Measurements from ENCODE around the gene TTR. TPM values are rescaled to one million over a fixed set of nuclear protein-coding genes. Genes with fewer than 3 reads are reported as not detected.

The TTR gene
- total and polyA plus RNA-seq, 2 of the 13 experiments (the other 11 are each of a cell fraction or from before 2014, with no cell fraction given), result 91.3 to 496 TPM

DNA sequence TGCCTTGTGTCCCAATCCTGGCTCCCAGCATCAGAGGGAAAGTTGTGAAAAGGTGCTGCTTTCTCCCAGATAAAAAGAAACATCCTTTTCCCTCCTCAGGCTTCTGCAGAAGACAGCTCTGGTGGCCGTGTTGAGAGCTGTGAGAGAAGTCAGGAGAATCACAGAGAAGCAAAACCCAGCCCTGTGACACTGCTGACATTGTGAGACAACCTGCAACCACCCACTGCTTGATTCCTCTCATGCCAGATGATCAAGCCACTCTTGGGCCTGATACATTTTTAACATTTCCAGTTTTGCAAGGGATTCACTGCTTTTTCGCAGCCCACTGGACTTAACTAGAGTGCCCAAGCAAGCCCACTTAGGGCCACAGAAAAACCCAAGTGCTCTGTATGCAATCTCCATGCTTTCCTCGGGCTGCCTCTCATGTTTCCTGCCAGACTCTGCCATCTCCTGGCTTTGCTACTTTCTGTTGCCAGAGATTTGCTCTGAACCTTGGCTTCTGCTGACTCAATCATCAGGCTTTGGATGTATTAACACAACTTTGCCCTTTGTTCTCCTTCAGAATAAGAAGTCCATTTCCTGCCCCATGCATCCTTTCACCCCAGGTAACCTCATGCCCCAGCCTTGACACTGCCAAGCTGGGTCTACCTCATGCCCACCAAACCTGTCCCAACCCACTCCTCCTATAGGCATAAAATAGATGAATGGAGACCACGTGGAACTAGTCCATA is 24.9 kb upstream of the TTR start (continued):
- no peak for TF ChIP-seq HES4 (CRISPR knock-in tag; IDR thresholded peaks at IDR 0.05; ENCODE audit: borderline replicate concordance)
- TF ChIP-seq RAD51 (IDR thresholded peaks at IDR 0.05; ENCODE audit: borderline replicate concordance), result no peak
- no peak for TF ChIP-seq MBD4 (IDR thresholded peaks at IDR 0.05; ENCODE audit: borderline replicate concordance, low read length)
- TF ChIP-seq ZNF331 (CRISPR knock-in tag; IDR thresholded peaks at IDR 0.05), result 0 out of 2 replicates have a peak, but pooled peaks have one; percentile 11
- TF ChIP-seq, protein P1, sequence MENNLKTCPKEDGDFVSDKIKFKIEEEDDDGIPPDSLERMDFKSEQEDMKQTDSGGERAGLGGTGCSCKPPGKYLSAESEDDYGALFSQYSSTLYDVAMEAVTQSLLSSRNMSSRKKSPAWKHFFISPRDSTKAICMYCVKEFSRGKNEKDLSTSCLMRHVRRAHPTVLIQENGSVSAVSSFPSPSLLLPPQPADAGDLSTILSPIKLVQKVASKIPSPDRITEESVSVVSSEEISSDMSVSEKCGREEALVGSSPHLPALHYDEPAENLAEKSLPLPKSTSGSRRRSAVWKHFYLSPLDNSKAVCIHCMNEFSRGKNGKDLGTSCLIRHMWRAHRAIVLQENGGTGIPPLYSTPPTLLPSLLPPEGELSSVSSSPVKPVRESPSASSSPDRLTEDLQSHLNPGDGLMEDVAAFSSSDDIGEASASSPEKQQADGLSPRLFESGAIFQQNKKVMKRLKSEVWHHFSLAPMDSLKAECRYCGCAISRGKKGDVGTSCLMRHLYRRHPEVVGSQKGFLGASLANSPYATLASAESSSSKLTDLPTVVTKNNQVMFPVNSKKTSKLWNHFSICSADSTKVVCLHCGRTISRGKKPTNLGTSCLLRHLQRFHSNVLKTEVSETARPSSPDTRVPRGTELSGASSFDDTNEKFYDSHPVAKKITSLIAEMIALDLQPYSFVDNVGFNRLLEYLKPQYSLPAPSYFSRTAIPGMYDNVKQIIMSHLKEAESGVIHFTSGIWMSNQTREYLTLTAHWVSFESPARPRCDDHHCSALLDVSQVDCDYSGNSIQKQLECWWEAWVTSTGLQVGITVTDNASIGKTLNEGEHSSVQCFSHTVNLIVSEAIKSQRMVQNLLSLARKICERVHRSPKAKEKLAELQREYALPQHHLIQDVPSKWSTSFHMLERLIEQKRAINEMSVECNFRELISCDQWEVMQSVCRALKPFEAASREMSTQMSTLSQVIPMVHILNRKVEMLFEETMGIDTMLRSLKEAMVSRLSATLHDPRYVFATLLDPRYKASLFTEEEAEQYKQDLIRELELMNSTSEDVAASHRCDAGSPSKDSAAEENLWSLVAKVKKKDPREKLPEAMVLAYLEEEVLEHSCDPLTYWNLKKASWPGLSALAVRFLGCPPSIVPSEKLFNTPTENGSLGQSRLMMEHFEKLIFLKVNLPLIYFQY (CRISPR knock-in tag; IDR thresholded peaks at IDR 0.05; ENCODE audit: borderline replicate concordance), result no peak
- peak; percentile 47; the same call in 1 of the 2 replicates for TF ChIP-seq ETV5 (CRISPR knock-in tag; IDR thresholded peaks at IDR 0.05; ENCODE audit: borderline replicate concordance)
- TF ChIP-seq, protein P2, sequence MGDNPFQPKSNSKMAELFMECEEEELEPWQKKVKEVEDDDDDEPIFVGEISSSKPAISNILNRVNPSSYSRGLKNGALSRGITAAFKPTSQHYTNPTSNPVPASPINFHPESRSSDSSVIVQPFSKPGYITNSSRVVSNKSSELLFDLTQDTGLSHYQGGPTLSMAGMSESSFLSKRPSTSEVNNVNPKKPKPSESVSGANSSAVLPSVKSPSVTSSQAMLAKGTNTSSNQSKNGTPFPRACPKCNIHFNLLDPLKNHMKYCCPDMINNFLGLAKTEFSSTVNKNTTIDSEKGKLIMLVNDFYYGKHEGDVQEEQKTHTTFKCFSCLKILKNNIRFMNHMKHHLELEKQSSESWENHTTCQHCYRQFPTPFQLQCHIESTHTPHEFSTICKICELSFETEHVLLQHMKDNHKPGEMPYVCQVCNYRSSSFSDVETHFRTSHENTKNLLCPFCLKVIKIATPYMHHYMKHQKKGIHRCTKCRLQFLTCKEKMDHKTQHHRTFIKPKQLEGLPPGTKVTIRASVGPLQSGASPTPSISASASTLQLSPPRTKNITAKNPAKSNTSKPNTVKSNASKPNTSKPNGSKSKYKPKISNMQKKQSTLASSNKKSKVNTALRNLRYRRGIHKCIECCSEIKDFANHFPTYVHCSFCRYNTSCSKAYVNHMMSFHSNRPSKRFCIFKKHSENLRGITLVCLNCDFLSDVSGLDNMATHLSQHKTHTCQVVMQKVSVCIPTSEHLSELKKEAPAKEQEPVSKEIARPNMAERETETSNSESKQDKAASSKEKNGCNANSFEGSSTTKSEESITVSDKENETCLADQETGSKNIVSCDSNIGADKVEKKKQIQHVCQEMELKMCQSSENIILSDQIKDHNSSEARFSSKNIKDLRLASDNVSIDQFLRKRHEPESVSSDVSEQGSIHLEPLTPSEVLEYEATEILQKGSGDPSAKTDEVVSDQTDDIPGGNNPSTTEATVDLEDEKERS (CRISPR knock-in tag; IDR thresholded peaks at IDR 0.05), result no peak
- no peak for TF ChIP-seq ZNF879 (CRISPR knock-in tag; IDR thresholded peaks at IDR 0.05)
- TF ChIP-seq ATRX (CRISPR knock-in tag; IDR thresholded peaks at IDR 0.05; ENCODE audit: borderline replicate concordance), result no peak
- no peak for TF ChIP-seq ZNF773 (CRISPR knock-in tag; IDR thresholded peaks at IDR 0.05; ENCODE audit: borderline replicate concordance)
- TF ChIP-seq ARNTL (CRISPR knock-in tag; IDR thresholded peaks at IDR 0.05), result 0 out of 2 replicates have a peak, but pooled peaks have one; percentile 37
- TF ChIP-seq ZNF549 (CRISPR knock-in tag; IDR thresholded peaks at IDR 0.05), result no peak
- TF ChIP-seq, protein P3, sequence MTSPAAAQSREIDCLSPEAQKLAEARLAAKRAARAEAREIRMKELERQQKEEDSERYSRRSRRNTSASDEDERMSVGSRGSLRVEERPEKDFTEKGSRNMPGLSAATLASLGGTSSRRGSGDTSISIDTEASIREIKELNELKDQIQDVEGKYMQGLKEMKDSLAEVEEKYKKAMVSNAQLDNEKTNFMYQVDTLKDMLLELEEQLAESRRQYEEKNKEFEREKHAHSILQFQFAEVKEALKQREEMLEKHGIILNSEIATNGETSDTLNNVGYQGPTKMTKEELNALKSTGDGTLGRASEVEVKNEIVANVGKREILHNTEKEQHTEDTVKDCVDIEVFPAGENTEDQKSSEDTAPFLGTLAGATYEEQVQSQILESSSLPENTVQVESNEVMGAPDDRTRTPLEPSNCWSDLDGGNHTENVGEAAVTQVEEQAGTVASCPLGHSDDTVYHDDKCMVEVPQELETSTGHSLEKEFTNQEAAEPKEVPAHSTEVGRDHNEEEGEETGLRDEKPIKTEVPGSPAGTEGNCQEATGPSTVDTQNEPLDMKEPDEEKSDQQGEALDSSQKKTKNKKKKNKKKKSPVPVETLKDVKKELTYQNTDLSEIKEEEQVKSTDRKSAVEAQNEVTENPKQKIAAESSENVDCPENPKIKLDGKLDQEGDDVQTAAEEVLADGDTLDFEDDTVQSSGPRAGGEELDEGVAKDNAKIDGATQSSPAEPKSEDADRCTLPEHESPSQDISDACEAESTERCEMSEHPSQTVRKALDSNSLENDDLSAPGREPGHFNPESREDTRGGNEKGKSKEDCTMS (CRISPR knock-in tag; conservative IDR thresholded peaks at IDR 0.05), result no peak
- TF ChIP-seq ZNF484 (CRISPR knock-in tag; IDR thresholded peaks at IDR 0.05; ENCODE audit: borderline replicate concordance, low read depth), result no peak
- TF ChIP-seq, protein P4, sequence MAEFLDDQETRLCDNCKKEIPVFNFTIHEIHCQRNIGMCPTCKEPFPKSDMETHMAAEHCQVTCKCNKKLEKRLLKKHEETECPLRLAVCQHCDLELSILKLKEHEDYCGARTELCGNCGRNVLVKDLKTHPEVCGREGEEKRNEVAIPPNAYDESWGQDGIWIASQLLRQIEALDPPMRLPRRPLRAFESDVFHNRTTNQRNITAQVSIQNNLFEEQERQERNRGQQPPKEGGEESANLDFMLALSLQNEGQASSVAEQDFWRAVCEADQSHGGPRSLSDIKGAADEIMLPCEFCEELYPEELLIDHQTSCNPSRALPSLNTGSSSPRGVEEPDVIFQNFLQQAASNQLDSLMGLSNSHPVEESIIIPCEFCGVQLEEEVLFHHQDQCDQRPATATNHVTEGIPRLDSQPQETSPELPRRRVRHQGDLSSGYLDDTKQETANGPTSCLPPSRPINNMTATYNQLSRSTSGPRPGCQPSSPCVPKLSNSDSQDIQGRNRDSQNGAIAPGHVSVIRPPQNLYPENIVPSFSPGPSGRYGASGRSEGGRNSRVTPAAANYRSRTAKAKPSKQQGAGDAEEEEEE (CRISPR knock-in tag; IDR thresholded peaks at IDR 0.05; ENCODE audit: borderline replicate concordance), result no peak
- TF ChIP-seq ZNF205 (CRISPR knock-in tag; IDR thresholded peaks at IDR 0.05), result no peak

Measured in HepG2 (cell line).